Measurements from ENCODE around the gene IQCE.

- TF ChIP-seq, protein P1, sequence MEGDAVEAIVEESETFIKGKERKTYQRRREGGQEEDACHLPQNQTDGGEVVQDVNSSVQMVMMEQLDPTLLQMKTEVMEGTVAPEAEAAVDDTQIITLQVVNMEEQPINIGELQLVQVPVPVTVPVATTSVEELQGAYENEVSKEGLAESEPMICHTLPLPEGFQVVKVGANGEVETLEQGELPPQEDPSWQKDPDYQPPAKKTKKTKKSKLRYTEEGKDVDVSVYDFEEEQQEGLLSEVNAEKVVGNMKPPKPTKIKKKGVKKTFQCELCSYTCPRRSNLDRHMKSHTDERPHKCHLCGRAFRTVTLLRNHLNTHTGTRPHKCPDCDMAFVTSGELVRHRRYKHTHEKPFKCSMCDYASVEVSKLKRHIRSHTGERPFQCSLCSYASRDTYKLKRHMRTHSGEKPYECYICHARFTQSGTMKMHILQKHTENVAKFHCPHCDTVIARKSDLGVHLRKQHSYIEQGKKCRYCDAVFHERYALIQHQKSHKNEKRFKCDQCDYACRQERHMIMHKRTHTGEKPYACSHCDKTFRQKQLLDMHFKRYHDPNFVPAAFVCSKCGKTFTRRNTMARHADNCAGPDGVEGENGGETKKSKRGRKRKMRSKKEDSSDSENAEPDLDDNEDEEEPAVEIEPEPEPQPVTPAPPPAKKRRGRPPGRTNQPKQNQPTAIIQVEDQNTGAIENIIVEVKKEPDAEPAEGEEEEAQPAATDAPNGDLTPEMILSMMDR (IDR thresholded peaks at IDR 0.05; ENCODE audit: low read depth, low read length, poor library complexity, severe bottlenecking) = no peak
- no peak for TF ChIP-seq EZH2phosphoT487 (IDR thresholded peaks at IDR 0.05; ENCODE audit: borderline replicate concordance, low read length)
Observed at GRCh38 chr7:2617325-2617905, 58.6 kb downstream of the IQCE start.

Measured in DOHH2 (cell line).